Endodermal cell (in vitro differentiated cells): Measurements from ENCODE around the gene MIDN. TPM values are rescaled to one million over a fixed set of nuclear protein-coding genes. Genes with fewer than 3 reads are reported as not detected.

ENCODE experiments used
- DNase-seq: peaks from one replicate; pipeline ENCODE4 v3.0.0-alpha.2; 2017
- H3K27ac ChIP-seq: 2 replicates; pipeline ENCODE4 v1.5.1; 2013; ENCODE audit warnings: mild to moderate bottlenecking, low read depth, low read length, moderate library complexity
- H3K27me3 ChIP-seq: 2 replicates; pipeline ENCODE4 v1.6.1; 2013; ENCODE audit warnings: mild to moderate bottlenecking, low read length, moderate library complexity; ENCODE audit not compliant: insufficient read depth, control insufficient read depth, poor library complexity, severe bottlenecking
- H3K36me3 ChIP-seq: 2 replicates; pipeline ENCODE4 v1.7.0; 2013; ENCODE audit warnings: mild to moderate bottlenecking, low read length, moderate library complexity; ENCODE audit not compliant: control insufficient read depth, insufficient read depth
- H3K4me1 ChIP-seq: one replicate; pipeline ENCODE4 v1.7.0; 2013; ENCODE audit warnings: low read length; ENCODE audit not compliant: control insufficient read depth, insufficient read depth
- H3K4me3 ChIP-seq: 2 replicates; pipeline ENCODE4 v1.5.1; 2013; ENCODE audit warnings: mild to moderate bottlenecking, low read length, moderate library complexity
- H3K9ac ChIP-seq: 2 replicates; pipeline ENCODE4 v1.6.1; 2013; ENCODE audit warnings: mild to moderate bottlenecking, low read length, moderate library complexity; ENCODE audit not compliant: poor library complexity, severe bottlenecking; ENCODE audit errors: extremely low read depth
- H3K9me3 ChIP-seq: 2 replicates; pipeline ENCODE4 v1.6.1; 2013; ENCODE audit warnings: mild to moderate bottlenecking, low read length, moderate library complexity; ENCODE audit not compliant: control insufficient read depth
- H3K27ac Mint-ChIP-seq: 2 replicates; pipeline ENCODE4 v1.8.0; 2020; ENCODE audit warnings: mixed read lengths
- H3K27me3 Mint-ChIP-seq: 2 replicates; pipeline ENCODE4 v1.8.0; 2021; ENCODE audit warnings: mild to moderate bottlenecking, mixed read lengths; ENCODE audit not compliant: insufficient read depth
- H3K36me3 Mint-ChIP-seq: 2 replicates; pipeline ENCODE4 v1.8.0; 2020; ENCODE audit warnings: low read depth, mixed read lengths
- H3K4me1 Mint-ChIP-seq: 2 replicates; pipeline ENCODE4 v1.8.0; 2020; ENCODE audit warnings: mixed read lengths
- H3K4me3 Mint-ChIP-seq: 2 replicates; pipeline ENCODE4 v1.8.0; 2020; ENCODE audit warnings: mild to moderate bottlenecking, moderate library complexity, mixed read lengths
- H3K9me3 Mint-ChIP-seq: 2 replicates; pipeline ENCODE4 v1.8.0; 2020; ENCODE audit warnings: mild to moderate bottlenecking, mixed read lengths
- CTCF ChIP-seq: fragments of 200-600 bp; sonication (generic); conservative IDR thresholded peaks from 2 replicates; pipeline ENCODE4 v1.5.0; 2021; ENCODE audit warnings: antibody characterized with exemption, mild to moderate bottlenecking
- WGBS, 2 experiments: methylation state at CpG; one replicate each; pipeline versions ENCODE4 v1.1.5 to v1.1.7; 2013; ENCODE audit warnings: missing lambda C conversion rate in 2 of 2, mixed read lengths in 1 of 2; ENCODE audit not compliant: insufficient coverage in 1 of 2, insufficient read length in 1 of 2; 5-methylcytosine and 5-hydroxymethylcytosine counted together
- total RNA-seq, 2 donors: library from RNA; stranded (reverse); fragmentation: NEBNext Ultra II Directional in 1 of 2; extraction: Animal tissue kit (Norgen Biotek cat#: 25700) in 1 of 2; gene quantifications; 2 replicates in 1 of 2; 3 replicates in 1 of 2; pipeline ENCODE4 v1.2.1, GENCODE V29; 2021

The MIDN gene
- total RNA-seq, 2 donors from 2014 or later: 183 to 185 TPM

- Mint-ChIP-seq H3K4me3 (no peak overlapping the region), H3K36me3 (peaks cover 10% of the 10 kb centered on the region), H3K27ac (no peak overlapping the region), H3K4me1 (no peaks in the 10 kb centered on the region), H3K27me3 (no peaks in the 10 kb centered on the region), H3K9me3 (no peaks in the 10 kb centered on the region)
- no peaks in the 10 kb centered on the region for H3K27me3 ChIP-seq
- no peaks in the 10 kb centered on the region for H3K4me1 ChIP-seq
- H3K9me3 ChIP-seq: no peaks in the 10 kb centered on the region
- TF ChIP-seq CTCF: no peak
- H3K9ac ChIP-seq: no peak overlapping the region
- WGBS, 2 experiments: 85 to 90% methylated on average over 9 to 16 of the region's 16 CpGs
- no peak overlapping the region for H3K27ac ChIP-seq
- H3K36me3 ChIP-seq: peaks cover 18% of the 10 kb centered on the region
- no peak overlapping the region for H3K4me3 ChIP-seq
- no peak for DNase-seq
Measured at GRCh38 chr19:1224847-1225246, 23.5 kb upstream of the MIDN start.

DNA sequence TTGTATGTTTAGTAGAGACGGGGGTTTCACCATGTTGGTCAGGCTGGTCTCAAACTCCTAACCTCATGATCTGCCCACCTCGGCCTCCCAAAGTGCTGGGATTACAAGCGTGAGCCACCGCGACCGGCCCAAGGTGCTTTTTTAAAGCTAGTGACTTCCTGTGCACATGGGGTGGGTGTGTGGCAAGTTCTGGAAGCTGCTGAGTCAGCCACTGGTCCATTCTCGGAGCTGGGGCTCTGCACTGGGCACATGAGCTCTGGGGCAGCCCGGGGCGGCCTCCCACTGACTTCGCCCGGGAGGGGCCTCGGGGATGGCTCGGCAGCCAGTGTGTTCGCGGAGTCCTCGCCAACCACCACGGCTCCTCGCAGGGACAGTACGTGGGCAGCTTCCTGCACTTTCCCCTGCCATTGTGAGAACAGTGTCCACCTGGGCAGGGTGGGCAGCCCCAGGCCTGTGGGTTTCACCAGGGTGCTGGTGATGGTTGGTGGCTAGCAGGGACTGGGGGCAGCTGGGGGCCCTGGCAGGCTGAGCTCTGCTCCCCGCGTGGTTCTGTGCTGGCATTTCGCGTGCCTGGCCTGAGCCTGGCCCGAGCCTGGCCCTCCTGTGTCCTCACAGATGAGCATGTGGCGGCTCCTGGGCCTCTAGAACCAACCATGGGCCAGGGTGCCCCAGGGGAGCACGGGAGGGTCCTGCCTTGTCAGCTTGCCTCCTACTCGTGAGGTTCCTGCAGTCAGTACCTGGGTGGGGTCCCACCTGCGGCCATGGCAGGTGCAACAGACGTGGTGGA lies 22.8 kb upstream of the MIDN start:
- Mint-ChIP-seq H3K4me1 (no peaks in the 10 kb centered on the region), H3K27ac (no peak overlapping the region), H3K9me3 (no peaks in the 10 kb centered on the region), H3K27me3 (no peaks in the 10 kb centered on the region), H3K36me3 (peaks cover 10% of the 10 kb centered on the region), H3K4me3 (no peak overlapping the region)
- Histone ChIP-seq H3K36me3 (peaks cover 13% of the 10 kb centered on the region), H3K27ac (no peak overlapping the region), H3K9ac (no peak overlapping the region), H3K27me3 (no peaks in the 10 kb centered on the region), H3K4me1 (no peaks in the 10 kb centered on the region), H3K4me3 (no peak overlapping the region), H3K9me3 (no peaks in the 10 kb centered on the region)
- no peak for TF ChIP-seq CTCF
- DNase-seq: no peak
- WGBS, 2 experiments: 93 to 94% methylated on average over 23 to 29 of the region's 29 CpGs

DNA sequence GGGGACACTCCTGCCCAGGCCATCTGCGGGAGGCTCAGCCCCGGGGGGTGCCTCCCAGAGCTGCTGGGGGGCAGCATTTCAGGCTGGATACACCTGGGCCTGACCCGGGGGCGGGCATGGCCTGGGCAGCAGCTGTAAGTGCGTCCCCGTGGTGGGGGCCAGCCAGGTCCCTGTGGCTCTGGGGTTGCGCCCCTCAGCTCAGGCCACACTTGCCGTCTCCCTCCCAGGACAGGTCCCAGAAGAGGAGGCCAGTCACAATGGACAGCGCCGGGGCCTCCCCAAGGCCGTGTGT lies 22.2 kb upstream of the MIDN start:
- no peaks in the 10 kb centered on the region for H3K4me1 Mint-ChIP-seq
- no peaks in the 10 kb centered on the region for H3K9me3 Mint-ChIP-seq
- H3K27me3 Mint-ChIP-seq: no peaks in the 10 kb centered on the region
- DNase-seq: no peak
- Histone ChIP-seq H3K4me1 (no peaks in the 10 kb centered on the region), H3K9ac (no peak overlapping the region), H3K27me3 (no peaks in the 10 kb centered on the region), H3K9me3 (no peaks in the 10 kb centered on the region), H3K36me3 (peaks cover 7% of the 10 kb centered on the region), H3K27ac (no peak overlapping the region), H3K4me3 (no peak overlapping the region)
- H3K27ac Mint-ChIP-seq: no peak overlapping the region
- TF ChIP-seq CTCF: no peak
- H3K4me3 Mint-ChIP-seq: no peak overlapping the region
- 94 to 97% methylated on average over 7 to 11 of the region's 11 CpGs for WGBS, 2 experiments
- peaks cover 10% of the 10 kb centered on the region for H3K36me3 Mint-ChIP-seq
